Panc1 (cell line): ENCODE results near the gene POLDIP3. TPM values are rescaled to one million over a fixed set of nuclear protein-coding genes. Genes with fewer than 3 reads are reported as not detected.
"Not testable (repeated sequence)": the region's sequence is repeated elsewhere in the genome, so short reads cannot be mapped to it uniquely, and the experiment has no call there.

Experiments used
- ATAC-seq: fragments of 200-7000 bp; cut with Tn5 transposase; 2 replicates; pipeline ENCODE4 v1.9.1; 2020; ENCODE audit warnings: mild to moderate bottlenecking, moderate library complexity
- BruUV-seq: library from RNA; stranded (reverse); fragments of 400-500 nt; replicated peaks from 2 replicates; lab custom pipeline; 2021; lab: Mats Ljungman, UMichigan
- CTCF ChIA-PET: fragments of 300-600 bp; sonication (Branson Sonifier 250); formaldehyde crosslinking; loops from one replicate; lab custom pipeline; 2022; ENCODE audit warnings: antibody characterized with exemption; lab: Charles Lee
- POLR2A ChIA-PET: fragments of 300-600 bp; sonication (Branson Sonifier 250); formaldehyde crosslinking; loops from one replicate; lab custom pipeline; 2022; ENCODE audit warnings: antibody characterized with exemption; lab: Charles Lee
- DNase-seq: peaks from one replicate; pipeline ENCODE4 v3.0.0-alpha.2; 2010; ENCODE audit warnings: low read depth, low spot score
- H3K27ac ChIP-seq: 2 replicates; pipeline ENCODE4 v1.5.1; 2011; ENCODE audit warnings: mild to moderate bottlenecking, low read length, inconsistent platforms
- H3K27me3 ChIP-seq: fragments of 200-500 bp; sonication (Bioruptor generic); 2 replicates; pipeline ENCODE4 v1.6.0; 2014; ENCODE audit warnings: low read length, inconsistent platforms; ENCODE audit not compliant: control insufficient read depth, insufficient read depth
- H3K36me3 ChIP-seq: fragments of 200-500 bp; sonication (Bioruptor generic); 2 replicates; pipeline ENCODE4 v1.5.1; 2014; ENCODE audit warnings: inconsistent platforms, mild to moderate bottlenecking, low read length, moderate library complexity; ENCODE audit not compliant: control insufficient read depth, insufficient read depth
- H3K4me1 ChIP-seq: 2 replicates; pipeline ENCODE4 v1.5.1; 2011; ENCODE audit warnings: inconsistent platforms, mild to moderate bottlenecking, low read length, moderate library complexity; ENCODE audit not compliant: control insufficient read depth, insufficient read depth
- H3K4me3 ChIP-seq, 2 experiments: 2 replicates each; pipeline ENCODE4 v1.5.1; 2011 to 2012; ENCODE audit warnings: low read depth in 2 of 2, low read length in 2 of 2, mild to moderate bottlenecking in 2 of 2, inconsistent platforms in 1 of 2, moderate library complexity in 1 of 2
- H3K9me3 ChIP-seq: fragments of 200-500 bp; sonication (Bioruptor generic); 2 replicates; pipeline ENCODE4 v1.5.1; 2014; ENCODE audit warnings: low read depth, mild to moderate bottlenecking, inconsistent platforms, low read length, moderate library complexity; ENCODE audit not compliant: control insufficient read depth, insufficient read depth
- POLR2AphosphoS5 ChIP-seq: IDR thresholded peaks from 2 replicates; pipeline ENCODE4 v1.6.1; 2012; ENCODE audit warnings: mild to moderate bottlenecking, low read depth, low read length, moderate library complexity
- SIN3A ChIP-seq: IDR thresholded peaks from 2 replicates; pipeline ENCODE4 v1.6.1; 2012; ENCODE audit warnings: low read depth, mild to moderate bottlenecking, low read length, moderate library complexity, borderline replicate concordance; ENCODE audit not compliant: insufficient read depth
- TCF7L2 ChIP-seq: IDR thresholded peaks from 2 replicates; pipeline ENCODE4 v1.6.1; 2011; ENCODE audit warnings: mild to moderate bottlenecking, low read depth, low read length, inconsistent platforms
- in situ Hi-C: cut with HindIII; loops from 2 replicates; pipeline ENCODE4 v1.10.0; 2016; ENCODE audit warnings: low sequenced_read_pairs, low pct_unique_long_range_greater_than_20kb
- intact Hi-C: fragments of 100-400 bp; cut with micrococcal nuclease; formaldehyde crosslinking; loops from one replicate; pipeline ENCODE4 v1.10.0; 2022; ENCODE audit not compliant: unreplicated experiment
- total RNA-seq: library from RNA; stranded (reverse); gene quantifications from one replicate; pipeline ENCODE4 v1.2.1, GENCODE V29; 2021; ENCODE audit not compliant: unreplicated experiment
- TF ChIP-seq, protein P1 (sequence below), 2 experiments: IDR thresholded peaks; 2 replicates each; pipeline ENCODE4 v1.6.1; 2011 to 2012; ENCODE audit warnings: low read depth in 2 of 2, control low read depth in 1 of 2, low read length in 1 of 2, mild to moderate bottlenecking in 1 of 2, moderate library complexity in 1 of 2; ENCODE audit not compliant: insufficient read depth in 1 of 2
- TF ChIP-seq, protein P2 (sequence below): fragments of 450-650 bp; IDR thresholded peaks from 2 replicates; pipeline ENCODE4 v1.5.1; 2017; ENCODE audit warnings: mild to moderate bottlenecking

Gene POLDIP3
- total RNA-seq, 1 experiment from 2014 or later, result 46.6 TPM

DNA sequence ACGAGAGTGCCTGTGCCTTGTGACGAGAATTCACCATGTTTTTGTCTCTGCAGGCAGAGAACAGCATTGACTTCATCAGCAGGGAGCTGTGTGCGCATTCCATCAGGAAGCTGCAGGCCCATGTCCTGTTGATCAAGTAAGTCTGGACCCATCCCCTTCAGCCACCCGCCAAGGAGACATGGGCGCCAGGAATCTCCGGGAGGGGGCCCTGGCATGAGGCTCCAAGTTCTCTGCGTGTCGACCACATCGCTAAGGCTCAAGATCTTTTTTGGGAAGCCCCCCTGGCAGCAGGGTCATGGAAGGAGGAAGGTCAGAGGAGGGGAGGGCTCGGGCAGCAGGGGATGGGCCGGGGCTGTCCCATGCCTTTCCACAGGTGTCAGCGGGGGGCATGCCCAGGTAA is 43.6 kb downstream of the POLDIP3 start:
- DNase-seq, POLR2A ChIA-PET, intact Hi-C loops, H3K4me3 ChIP-seq, in situ Hi-C loops, H3K27me3 ChIP-seq, BruUV-seq, CTCF ChIA-PET, H3K9me3 ChIP-seq, H3K27ac ChIP-seq, H3K36me3 ChIP-seq, H3K4me1 ChIP-seq: not testable (repeated sequence)
- 0 out of 2 replicates have a peak, but pooled peaks have one; percentile 5 for ATAC-seq

DNA sequence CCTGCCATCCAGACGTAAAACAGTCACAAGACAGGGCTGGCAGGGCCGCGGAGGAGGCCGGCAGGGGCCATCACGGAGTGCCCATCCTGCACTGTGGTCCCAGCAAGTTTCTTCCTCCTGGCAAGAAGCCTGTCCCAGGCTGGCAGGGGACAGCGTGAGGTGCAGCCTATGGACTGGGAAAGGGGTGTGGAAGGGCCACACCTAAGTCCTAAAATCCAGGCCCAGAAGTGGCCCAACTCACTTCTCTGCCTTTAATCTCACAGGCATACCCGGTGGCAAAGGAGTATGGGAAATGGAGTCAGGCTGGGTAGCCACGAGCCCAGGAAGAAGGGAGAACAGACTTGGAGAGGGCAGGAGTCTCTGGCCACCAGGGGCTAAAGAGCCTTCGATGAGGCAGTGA is 44.1 kb downstream of the POLDIP3 start:
- H3K27me3 ChIP-seq, in situ Hi-C loops, DNase-seq, H3K36me3 ChIP-seq, H3K9me3 ChIP-seq, intact Hi-C loops, H3K27ac ChIP-seq, H3K4me1 ChIP-seq, H3K4me3 ChIP-seq, CTCF ChIA-PET: not testable (repeated sequence)
- TSS peak; percentile 48 for BruUV-seq
- POLR2A ChIA-PET, result interaction anchor here (1.0 kb wide), 1 partner anchor 44 kb away, joined by 3 read pairs; the partner anchor contains the start of gene POLDIP3
- ATAC-seq, result peak; percentile 10; the same call in 1 of the 2 replicates

DNA sequence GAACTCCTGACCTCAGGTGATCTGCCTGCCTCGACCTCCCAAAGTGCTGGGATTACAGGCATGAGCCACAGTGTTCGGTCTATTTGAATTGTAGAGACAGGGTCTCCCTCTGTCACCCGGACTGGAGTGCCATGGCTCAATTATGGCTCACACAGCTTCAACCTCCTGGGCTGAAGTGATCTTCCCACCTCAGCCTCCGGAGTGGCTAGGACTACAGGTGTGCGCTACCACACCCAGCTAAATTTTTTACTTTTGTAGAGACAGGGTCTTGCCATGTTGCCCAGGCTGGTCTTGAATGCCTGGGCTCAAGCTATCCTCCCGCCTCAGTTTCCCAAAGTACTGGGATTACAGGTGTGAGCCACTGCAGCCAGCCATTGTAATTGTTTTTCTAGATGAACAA is 46.7 kb downstream of the POLDIP3 start:
- BruUV-seq, H3K36me3 ChIP-seq, POLR2A ChIA-PET, CTCF ChIA-PET, H3K9me3 ChIP-seq, H3K4me1 ChIP-seq, H3K27ac ChIP-seq, H3K27me3 ChIP-seq, in situ Hi-C loops, intact Hi-C loops, DNase-seq, H3K4me3 ChIP-seq: not testable (repeated sequence)
- 0 out of 2 replicates have a peak, but pooled peaks have one; percentile 20 for ATAC-seq

DNA sequence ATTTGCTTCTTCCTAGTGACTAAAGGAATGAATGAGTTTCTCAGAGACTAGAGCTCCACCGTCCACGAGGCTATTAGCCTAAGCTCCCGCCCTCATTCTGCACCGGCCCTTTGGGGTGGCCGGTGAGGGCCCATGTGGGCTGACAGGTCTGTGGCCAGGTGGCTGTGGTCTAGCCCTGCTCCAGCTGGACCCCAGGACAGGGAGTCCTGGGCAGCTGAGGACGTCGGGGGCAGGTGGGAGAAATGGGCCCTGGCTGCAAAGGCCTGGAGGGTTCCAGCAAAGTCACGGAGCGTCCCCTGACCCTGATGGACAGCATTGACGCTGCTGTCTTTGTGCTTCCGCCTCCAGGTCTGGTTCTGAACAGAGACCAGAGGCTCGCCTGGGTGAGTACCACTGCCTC is 48.7 kb downstream of the POLDIP3 start:
- POLR2A ChIA-PET, result no interaction called here
- no peak for ATAC-seq
- intact Hi-C loops, result no loop called here

More for the DNA sequence above, 48.7 kb downstream of the POLDIP3 start:
- H3K4me1 ChIP-seq, result no peaks in the 10 kb centered on the region
- BruUV-seq, result no TSS peak
- H3K36me3 ChIP-seq, result no peaks in the 10 kb centered on the region
- H3K9me3 ChIP-seq, result no peaks in the 10 kb centered on the region
- in situ Hi-C loops, result no loop called here
- no peak for DNase-seq
- no peak overlapping the region for H3K27ac ChIP-seq
- no peak overlapping the region for H3K4me3 ChIP-seq
- no peak for TF ChIP-seq TCF7L2
- TF ChIP-seq, protein P1, sequence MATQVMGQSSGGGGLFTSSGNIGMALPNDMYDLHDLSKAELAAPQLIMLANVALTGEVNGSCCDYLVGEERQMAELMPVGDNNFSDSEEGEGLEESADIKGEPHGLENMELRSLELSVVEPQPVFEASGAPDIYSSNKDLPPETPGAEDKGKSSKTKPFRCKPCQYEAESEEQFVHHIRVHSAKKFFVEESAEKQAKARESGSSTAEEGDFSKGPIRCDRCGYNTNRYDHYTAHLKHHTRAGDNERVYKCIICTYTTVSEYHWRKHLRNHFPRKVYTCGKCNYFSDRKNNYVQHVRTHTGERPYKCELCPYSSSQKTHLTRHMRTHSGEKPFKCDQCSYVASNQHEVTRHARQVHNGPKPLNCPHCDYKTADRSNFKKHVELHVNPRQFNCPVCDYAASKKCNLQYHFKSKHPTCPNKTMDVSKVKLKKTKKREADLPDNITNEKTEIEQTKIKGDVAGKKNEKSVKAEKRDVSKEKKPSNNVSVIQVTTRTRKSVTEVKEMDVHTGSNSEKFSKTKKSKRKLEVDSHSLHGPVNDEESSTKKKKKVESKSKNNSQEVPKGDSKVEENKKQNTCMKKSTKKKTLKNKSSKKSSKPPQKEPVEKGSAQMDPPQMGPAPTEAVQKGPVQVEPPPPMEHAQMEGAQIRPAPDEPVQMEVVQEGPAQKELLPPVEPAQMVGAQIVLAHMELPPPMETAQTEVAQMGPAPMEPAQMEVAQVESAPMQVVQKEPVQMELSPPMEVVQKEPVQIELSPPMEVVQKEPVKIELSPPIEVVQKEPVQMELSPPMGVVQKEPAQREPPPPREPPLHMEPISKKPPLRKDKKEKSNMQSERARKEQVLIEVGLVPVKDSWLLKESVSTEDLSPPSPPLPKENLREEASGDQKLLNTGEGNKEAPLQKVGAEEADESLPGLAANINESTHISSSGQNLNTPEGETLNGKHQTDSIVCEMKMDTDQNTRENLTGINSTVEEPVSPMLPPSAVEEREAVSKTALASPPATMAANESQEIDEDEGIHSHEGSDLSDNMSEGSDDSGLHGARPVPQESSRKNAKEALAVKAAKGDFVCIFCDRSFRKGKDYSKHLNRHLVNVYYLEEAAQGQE (IDR thresholded peaks at IDR 0.05; ENCODE audit: insufficient read depth in 1 of 2, low read depth in 2 of 2, low read length in 1 of 2), result no peak
- TF ChIP-seq POLR2AphosphoS5, result no peak
- TF ChIP-seq, protein P2, sequence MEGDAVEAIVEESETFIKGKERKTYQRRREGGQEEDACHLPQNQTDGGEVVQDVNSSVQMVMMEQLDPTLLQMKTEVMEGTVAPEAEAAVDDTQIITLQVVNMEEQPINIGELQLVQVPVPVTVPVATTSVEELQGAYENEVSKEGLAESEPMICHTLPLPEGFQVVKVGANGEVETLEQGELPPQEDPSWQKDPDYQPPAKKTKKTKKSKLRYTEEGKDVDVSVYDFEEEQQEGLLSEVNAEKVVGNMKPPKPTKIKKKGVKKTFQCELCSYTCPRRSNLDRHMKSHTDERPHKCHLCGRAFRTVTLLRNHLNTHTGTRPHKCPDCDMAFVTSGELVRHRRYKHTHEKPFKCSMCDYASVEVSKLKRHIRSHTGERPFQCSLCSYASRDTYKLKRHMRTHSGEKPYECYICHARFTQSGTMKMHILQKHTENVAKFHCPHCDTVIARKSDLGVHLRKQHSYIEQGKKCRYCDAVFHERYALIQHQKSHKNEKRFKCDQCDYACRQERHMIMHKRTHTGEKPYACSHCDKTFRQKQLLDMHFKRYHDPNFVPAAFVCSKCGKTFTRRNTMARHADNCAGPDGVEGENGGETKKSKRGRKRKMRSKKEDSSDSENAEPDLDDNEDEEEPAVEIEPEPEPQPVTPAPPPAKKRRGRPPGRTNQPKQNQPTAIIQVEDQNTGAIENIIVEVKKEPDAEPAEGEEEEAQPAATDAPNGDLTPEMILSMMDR, result no peak
- TF ChIP-seq SIN3A, result no peak
- H3K27me3 ChIP-seq, result no peaks in the 10 kb centered on the region
- CTCF ChIA-PET, result no interaction called here
